HG02981 (cell line): Measurements from ENCODE around the gene IDI2.
"Not testable (repeated sequence)": the region's sequence is repeated elsewhere in the genome, so short reads cannot be mapped to it uniquely, and the experiment has no call there.

Source experiments
- ATAC-seq: cut with Tn5 transposase; IDR thresholded peaks from one replicate; pipeline ENCODE4 v1.9.1; 2021; ENCODE audit warnings: mild to moderate bottlenecking, moderate library complexity; ENCODE audit not compliant: unreplicated experiment

Gene IDI2

DNA sequence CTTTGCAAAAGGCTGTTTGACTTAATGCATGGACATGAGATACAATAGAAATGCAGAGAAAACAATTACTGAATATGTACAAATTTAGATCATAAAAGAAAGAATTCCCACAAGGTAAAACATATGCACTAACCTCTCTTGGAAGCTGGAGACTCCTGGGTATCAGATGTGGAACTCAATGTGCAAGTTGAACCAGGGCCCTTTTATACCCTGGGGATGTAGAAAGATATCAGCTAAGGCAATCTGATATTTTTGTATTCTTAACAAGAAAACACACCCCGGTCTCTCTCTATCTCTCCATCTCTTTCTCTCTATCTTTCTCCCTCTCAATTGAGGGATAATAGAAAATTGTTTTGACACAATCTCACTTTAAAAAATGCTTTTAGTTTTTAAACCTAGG lies at the start of gene IDI2:
TSS of gene IDI2 (minus strand) at position 177 of the 400 bp plus-strand sequence. CDS start 1,136 bp downstream, outside the sequence.
- no peak for ATAC-seq

DNA sequence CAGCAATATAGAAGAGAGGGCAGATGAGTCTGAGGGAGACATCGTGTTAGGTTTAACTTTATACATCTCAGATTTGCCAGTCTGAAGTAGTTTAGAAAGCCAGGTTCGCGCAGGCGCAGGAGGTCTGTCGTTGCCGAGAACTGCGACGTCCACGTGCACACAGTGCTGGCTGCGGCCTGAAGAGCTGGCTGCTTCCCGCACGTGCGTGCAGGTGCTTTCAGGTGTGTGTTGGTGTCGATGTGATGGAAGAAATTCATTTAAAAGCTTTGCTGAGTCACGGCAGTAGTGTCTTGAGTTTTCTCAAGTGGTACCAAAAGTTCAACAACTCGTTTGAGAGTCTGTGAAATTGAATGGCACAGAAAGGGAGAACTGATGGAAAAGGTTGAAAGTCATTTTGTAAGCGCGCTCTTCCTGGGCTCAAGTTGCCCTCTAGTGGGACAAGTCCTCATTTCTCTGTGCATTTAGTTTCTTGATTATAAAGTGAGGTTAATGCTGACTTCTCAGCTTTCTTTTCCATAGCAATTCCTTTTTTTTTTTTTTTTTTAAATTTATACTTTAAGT lies 49.2 kb upstream of the IDI2 start:
- no peak for ATAC-seq

DNA sequence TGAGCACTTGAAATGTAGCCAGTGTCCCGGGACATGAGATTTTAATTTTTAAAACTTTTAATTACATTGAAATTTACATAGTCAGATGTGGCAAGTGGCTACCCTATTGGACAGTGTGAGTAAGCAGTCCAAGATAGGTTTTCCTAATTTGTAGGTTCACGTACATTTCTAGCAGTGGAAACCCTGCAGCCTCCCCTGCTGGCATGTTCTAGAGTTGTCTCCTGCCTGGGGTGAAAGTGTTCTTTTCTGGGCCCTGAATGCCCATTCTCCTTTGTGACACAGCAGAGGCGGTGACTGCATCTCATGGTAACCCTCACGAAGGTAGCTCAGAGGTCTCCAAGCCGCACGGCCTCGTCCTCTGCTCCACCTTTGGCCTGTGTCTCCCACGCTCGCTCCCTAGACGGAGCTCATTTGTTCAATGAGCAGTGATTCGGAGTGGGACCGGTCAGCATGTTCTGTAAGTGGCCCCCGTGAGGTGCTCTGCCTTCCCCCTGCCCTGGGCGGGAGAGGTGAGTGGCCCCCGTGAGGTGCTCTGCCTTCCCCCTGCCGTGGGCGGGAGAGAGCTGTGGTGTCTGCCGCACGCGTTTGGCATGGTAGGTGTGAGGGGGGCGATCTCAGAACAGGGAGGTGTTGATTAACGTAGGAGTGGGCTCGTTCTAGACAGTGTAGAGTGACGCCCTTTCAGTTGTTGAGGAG lies 48.5 kb upstream of the IDI2 start:
- no peak for ATAC-seq

DNA sequence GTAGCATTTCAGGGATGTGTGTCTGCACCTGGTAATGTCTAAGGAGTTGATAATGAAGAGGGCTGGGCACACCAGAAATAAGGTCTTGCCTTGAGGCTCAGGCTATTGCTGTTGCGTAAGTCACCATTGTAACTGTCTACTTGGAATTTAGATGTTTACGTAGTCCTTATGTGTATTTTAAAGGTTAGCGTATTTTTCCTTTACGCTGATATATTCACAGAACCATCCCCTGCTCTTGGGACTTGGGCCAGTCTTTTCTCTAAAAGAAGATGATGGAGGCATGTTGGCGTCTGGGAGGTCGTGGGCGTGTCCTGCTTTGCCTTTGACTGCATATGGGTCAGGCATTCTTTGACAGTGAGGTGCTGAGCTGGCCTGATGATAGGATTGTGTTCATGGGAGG lies 45.3 kb upstream of the IDI2 start:
- no peak for ATAC-seq

DNA sequence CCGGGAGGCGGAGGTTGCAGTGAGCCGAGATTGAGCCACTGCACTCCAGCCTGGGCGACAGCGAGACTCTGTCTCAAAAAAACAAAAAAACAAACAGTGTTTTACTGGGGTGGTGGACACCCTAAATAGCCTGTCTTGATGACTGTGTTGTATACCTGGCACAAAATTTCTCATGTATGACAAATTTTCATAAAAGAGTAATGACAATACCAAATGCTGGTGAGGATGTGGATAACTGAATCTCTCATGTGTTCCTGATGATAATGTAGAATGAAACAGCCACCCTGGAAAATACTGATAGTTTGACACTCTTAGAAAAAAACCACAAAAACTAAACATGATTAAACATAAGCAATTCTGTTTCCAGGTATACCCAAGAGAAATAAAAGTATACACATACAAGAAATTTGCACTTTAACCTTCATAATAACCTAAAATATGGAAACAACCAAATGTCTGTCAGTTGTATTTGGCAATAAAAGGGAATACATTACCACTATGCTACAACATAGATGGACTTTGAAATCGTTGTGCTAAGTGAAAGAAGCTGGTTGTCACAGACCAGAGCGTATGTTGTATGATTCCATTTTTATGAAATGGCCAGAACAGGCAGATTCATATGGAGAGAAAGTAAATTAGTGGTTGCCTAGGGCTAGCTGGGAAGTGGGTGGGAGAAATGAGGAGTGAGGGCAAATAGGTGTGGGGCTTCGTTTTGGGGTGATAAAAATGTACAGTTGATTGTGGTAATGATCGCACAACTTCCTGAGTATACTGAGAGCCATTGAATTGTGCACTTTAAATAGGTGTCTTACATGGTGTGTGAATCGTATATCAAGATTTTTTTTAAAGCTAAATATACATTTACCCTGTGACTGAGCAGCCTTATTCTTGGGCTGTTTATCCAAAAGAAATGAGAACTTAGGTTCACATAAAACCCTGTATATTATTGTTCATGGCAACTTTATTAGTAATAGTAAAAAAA lies 43.0 kb upstream of the IDI2 start:
- ATAC-seq: no peak

DNA sequence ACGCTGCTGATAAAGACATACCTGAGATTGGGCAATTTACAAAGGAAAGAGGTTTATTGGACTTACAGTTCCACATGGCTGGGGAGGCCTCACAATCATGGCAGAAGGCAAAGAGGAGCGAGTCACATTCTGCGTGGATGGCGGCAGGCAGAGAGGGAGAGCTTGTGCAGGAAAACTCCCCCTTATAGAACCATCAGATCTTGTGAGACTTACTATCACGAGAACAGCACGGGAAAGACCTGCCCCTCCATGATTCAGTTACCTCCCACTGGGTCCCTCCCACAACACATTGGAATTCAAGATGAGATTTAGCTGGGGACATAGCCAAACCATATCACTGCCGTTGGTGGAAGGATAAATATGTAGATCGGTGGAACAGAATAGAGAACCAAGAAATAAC lies 41.1 kb upstream of the IDI2 start:
- not testable (repeated sequence) for ATAC-seq

DNA sequence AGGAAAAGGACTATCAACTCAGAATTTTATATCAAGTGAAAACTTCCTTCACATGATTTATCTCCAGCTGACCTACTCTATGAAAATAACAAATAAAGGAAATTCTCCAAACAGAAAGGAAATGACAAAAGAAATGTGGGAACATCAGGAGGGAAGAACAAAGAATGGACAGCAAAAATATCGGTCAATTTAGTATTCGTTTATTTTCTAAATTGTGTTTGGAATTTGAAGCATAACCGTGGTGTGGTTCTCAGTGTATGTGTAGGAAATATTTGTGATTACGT lies 39.2 kb upstream of the IDI2 start:
- no peak for ATAC-seq

DNA sequence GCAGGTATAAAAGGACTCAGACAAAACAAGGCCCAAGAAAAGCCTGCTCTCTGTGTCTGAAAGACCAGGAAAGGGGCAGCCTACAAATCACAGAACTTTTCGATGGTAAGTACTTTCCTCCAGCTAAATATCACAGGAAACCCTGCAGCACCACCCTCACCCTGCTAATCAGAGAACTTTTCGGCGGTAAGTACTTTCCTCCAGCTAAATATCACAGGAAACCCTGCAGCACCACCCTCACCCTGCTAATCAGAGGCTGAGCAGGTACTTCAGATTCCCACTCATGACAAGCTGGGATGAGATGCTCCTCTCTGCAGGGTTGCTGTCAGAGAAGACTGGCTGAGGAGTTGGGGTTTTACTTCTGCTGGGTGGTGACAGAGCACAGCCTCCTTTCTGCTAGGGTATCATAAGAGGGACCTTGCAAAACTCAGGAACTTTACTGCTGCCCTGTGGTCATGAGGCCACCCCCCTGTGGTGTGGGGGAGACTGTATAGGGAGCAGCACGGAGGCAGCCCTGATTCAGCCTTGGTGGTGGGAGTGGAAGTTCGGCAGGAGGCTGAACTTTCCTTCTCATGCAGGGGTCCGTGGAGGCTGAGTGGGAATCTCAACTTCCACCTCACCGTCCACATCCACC lies 37.7 kb upstream of the IDI2 start:
- no peak for ATAC-seq

DNA sequence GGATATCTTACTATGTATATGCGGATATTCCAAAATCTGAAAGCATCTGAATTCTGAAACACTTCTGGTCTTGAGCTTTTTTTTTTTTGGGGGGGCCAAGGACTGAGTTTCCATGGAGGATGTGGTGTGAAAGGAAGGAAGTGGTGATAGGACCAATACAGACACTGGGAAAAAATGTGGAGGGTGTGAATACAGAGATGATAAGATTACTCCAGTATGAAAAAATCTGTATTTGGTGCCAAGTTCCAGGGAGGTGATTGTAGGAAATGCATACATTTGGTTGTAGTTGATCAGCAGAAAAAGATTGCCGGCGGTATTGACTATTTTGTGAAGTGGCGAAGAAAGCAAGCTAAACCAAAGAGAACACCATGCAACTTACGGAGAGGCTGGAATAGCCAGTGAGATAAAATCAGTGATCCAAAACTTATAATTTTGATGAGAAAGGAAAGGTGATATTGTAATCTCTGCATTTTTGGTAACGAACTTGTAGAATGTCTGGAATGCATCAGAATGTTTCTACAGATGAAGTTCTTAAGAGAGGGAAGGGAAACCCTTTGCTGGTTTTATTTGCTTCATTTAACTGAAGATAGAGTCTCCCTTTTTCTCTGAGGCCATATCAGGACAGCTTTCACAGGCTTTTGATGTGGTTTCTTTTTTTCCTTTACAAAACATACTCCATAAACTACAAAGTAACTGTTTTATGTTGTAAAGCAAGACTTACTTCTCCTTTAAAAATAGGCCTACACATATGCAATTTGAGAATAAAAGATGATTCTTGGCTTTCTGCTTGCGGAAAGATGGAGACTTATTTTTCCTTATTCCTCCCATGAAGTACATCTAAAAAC lies 36.5 kb upstream of the IDI2 start:
- no peak for ATAC-seq

DNA sequence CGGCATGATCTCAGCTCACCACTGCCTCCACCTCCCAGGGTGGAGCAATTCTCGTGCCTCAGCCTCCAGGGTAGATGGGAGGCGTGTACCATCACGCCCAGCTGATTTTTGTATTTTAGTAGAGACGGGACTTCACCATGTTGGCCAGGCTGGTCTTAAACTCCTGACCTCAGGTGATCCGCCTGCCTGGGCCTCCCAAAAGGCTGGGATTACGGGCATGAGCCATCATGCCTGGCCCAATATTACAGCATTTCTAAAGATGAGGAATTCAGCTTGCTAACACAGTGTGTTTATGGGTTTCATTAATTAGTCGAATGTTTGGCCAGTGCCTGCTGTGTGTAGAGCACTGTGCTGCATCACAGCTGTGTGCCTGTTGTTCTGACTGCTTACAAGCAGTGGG lies 34.2 kb upstream of the IDI2 start:
- ATAC-seq: no peak

DNA sequence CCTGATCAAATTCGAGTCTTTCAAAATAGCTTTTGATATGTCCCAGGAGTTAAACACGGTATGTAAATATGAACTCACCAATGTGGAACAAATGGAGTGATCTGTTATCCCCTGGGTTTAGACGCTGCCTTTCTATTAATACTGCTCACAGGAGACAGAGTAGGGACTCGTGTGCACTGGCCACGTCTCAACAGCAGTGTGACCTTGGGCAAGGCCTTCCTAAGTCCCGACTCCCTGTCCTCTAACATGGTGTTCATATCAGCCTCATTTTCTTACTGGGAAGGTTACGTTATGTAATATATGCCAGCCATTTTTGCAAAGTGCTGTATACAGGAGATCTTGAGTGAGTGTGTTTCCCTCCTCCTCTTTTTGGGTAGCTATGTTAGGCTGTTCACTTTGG lies 32.4 kb upstream of the IDI2 start:
- ATAC-seq: no peak

DNA sequence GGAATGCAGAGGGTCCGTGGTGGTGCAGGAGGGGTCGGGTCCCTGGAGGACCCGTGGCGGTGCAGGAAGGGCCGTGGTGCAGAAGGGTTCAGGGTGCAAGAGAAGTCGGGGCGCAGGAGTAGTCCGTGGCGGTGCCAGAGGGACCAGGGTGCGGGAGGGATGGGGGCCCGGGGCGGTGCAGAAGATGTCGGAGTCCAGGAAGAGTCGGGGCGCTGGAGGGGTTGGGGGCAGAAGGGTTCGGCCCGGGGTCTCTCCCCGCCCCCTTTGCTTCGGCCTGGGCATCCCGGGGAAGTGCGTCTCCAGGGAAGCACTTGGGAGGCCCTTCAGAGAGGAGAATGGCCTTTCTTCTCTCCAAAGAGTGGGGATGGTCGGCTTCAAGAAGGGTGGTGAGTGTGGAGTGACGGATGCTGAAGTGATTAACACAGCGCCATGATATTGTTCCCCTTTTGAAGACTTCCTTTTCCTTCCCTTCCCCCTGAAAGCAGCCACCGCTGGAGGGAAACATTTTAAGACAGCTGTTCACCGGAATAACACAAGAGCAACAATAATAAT lies 31.5 kb upstream of the IDI2 start:
- ATAC-seq: no peak

DNA sequence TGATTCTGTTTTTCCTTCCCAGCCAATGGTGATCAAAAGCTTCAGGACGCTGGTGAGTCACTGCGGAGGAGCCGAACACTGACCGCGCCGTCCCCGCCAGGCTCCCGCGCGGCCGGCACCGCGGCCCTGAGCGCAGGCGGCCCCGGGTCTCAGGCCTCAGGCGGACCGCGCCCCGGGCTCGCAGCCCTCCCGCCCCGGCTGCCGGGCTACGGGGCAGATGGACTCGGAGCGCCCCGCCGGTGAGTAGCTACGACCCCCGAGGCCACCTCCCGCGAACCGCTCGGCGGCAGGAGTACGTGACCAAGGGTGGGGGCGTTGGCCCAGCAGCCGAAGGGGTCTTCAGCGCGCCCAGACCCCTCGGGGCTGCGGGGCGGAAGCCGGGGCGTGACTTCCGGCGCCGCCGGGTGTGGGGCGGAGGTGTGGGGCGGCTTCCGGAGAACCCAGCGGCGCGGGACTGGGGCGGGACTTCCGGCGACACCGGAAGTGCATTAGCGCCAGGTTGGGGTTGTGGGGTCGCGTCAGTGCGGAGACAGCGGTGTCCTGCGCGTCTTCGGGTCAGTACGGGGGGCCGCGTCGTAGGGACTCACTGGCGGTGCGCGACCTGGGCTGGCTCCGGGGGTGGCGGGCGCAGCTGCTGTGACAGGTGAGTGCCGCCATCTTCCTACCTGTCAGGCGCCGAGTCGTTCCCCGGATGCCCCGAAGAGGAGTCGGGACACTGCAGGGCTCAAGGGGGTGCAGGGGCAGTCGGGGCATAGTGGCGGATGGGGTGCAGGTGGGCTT lies 30.9 kb upstream of the IDI2 start, which contains the start of gene WDR37:
TSS of gene WDR37 (plus strand) at position 60 of the 780 bp plus-strand sequence. CDS start 15,771 bp downstream, outside the sequence.
- peak; percentile 92 for ATAC-seq

DNA sequence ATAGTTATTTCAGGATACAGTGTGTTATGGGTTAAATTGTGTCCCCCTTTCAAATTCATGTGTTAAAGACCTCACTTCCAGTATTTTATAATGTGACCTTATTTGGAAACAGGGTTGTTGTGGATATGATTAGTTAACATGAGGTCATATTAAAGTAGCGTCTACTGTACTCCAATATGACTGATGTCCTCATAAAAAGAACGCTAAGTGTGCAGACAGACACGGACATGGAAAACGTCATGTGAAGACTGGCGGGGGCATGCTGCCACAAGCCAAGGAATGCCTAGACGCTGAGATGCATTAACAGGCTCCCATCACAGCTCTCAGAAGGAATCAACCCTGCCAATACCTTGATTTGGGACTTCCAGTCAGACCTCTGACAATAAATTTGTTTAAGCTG lies 29.0 kb upstream of the IDI2 start:
- ATAC-seq: no peak

DNA sequence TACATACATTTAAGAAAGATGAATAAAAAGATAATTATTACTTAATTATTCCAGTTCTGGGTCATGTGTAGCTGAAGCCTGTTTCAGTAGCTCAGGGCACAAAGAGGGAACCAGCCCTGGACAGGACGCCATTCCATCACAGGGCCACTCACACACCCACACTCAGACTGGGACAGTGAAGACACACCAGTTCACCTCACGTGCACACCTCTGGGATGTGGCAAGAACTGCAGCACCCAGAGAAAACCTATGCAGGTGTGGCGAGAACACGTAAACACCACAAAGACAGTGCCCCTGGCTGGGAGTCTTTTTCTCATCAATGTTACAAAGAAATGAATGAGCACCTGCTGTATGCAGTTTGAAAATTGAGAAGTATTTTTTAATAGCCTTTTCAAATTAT lies 24.9 kb upstream of the IDI2 start:
- no peak for ATAC-seq

DNA sequence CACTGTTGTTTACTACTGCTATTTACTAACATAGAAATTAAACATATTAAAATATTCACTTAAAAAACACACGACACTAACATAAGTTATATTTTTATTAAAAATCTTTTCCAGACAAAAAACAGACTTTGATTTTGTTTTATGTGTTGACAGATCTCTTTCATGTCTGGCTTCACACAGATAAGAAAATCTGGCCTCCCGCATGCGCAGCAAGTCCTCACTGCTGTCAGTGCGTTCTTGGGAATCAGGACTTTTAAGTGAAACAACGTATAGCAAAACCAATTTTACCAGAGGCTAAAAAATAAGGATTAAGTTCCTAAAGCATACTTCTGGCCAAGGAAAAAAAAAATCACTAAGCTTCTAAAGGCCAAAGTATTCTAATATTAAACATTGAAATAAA lies 24.5 kb upstream of the IDI2 start:
- ATAC-seq: no peak

DNA sequence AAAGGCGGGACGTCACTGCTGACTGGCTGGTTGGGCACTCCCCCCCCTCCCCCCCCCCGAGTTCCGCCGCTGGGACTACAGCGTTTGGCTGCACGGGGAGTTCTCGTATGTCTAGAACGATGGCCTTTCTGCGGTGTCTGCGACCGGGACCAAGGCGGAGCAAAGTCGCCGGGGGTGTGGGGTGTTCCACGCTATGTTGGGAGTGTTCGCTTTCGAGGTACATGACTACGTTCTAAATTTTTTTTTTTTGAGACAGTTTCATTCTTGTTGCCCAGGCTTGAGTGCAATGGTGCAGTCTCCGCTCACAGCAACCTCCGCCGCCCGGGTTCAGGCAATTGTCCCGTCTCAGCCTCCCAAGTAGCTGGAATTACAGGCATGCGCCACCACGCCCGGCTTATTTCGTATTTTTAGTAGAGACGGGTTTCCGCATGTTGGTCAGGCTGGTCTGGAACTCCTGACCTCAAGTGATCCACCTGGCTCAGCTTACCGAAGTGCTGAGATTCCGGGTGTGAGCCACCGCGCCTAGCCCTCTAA lies 23.8 kb upstream of the IDI2 start:
- no peak for ATAC-seq

DNA sequence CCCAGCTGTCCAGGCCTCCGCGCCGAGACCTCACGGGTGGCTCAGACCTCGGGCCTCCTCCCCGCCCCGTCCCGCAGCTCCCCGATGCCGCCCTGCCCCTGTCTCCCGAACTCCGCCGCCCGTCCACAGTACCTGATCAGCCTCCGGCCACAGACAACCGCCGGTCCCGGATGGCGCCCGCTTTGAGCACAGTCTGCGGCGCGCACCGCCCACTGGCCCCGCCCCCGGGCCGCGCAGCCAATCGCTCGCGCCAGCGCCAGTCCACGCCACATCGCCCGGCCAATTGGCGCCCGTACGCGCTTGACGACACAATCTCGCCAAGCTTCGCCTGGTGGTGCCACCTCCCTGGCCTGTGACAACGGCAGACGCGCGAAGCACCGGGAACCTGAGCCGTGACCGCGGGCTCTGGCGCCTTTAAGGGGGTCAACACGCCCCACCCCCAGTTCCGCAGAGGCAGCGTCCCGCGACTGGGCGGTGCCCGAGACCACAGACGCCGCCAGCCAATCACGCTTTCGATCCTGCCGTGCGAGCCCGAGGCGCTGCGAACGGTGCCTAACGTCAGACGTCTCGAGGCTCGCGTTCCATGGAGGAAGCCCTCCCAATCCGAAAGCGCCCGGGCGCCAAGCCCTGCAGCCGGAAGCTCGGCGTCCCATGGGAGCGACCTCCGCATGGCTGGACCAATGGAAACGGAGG lies 23.2 kb upstream of the IDI2 start, which contains the start of gene IDI1:
TSS of gene IDI1 (minus strand) at position 388 of the 693 bp plus-strand sequence. CDS start at position 272, 116 bp downstream.
- ATAC-seq: peak; percentile 77
